Right cardiac atrium (tissue), 5 donors: Measurements from ENCODE around the gene SSH2. TPM values are rescaled to one million over a fixed set of nuclear protein-coding genes. Genes with fewer than 3 reads are reported as not detected.

Experiments
- ATAC-seq, 2 donors: fragments of 200-7000 bp; cut with Tn5 transposase; one replicate each; pipeline versions ENCODE4 v1.8.0 to v1.9.1; 2020; ENCODE audit warnings: moderate library complexity in 2 of 2, mild to moderate bottlenecking in 1 of 2
- DNase-seq, 3 donors: peaks; one replicate each; pipeline ENCODE4 v3.0.0-alpha.2; 2020
- H3K27ac ChIP-seq: one replicate; pipeline ENCODE4 v1.5.1; 2013; ENCODE audit warnings: mild to moderate bottlenecking, low read length, control low read depth, moderate library complexity
- H3K27me3 ChIP-seq: one replicate; pipeline ENCODE4 v1.6.1; 2013; ENCODE audit not compliant: control insufficient read depth, insufficient read depth
- H3K4me1 ChIP-seq: one replicate; pipeline ENCODE4 v1.6.1; 2013; ENCODE audit warnings: low read length; ENCODE audit not compliant: control insufficient read depth, insufficient read depth
- H3K4me3 ChIP-seq: one replicate; pipeline ENCODE4 v1.5.1; 2013; ENCODE audit warnings: low read length, control low read depth
- H3K9me3 ChIP-seq: one replicate; pipeline ENCODE4 v1.6.1; 2013; ENCODE audit warnings: low read length; ENCODE audit not compliant: control insufficient read depth
- WGBS: extraction: QIAGEN DNeasy Blood & Tissue Kit; methylation state at CpG from one replicate; pipeline ENCODE4 v1.1.7; 2013; 5-methylcytosine and 5-hydroxymethylcytosine counted together
- intact Hi-C, 4 donors: fragments of 100-400 bp; cut with DNase I; formaldehyde crosslinking; loops; one replicate each; pipeline versions ENCODE4 v1.11.0 to v1.14.0; 2022 to 2023
- polyA plus RNA-seq: library from polyadenylated mRNA; stranded (reverse); fragments of 200-250 nt; gene quantifications from one replicate; pipeline ENCODE4 v1.2.3, GENCODE V29; 2013
- total RNA-seq, 4 donors: library from RNA; stranded (reverse); fragmentation: NEBNext Ultra II Directional; extraction: Animal tissue kit (Norgen Biotek cat#: 25700); gene quantifications; one replicate each; pipeline ENCODE4 v1.2.1, GENCODE V29; 2021
- donor health status: healthy with polysubstance abuse.
- donor health status: DM: no; HTN: yes; CAD: no.
- donor health status: DM: no; HTN: no; CAD: no.
- donor health status: DM: no; HTN: yes; CAD: no; lungs with severe emphysema.
- donor health status: DM: yes; HTN: yes; CAD: no.

Gene SSH2
- total and polyA plus RNA-seq, 5 donors: 18.8 to 43.5 (median 37.5) TPM

DNA sequence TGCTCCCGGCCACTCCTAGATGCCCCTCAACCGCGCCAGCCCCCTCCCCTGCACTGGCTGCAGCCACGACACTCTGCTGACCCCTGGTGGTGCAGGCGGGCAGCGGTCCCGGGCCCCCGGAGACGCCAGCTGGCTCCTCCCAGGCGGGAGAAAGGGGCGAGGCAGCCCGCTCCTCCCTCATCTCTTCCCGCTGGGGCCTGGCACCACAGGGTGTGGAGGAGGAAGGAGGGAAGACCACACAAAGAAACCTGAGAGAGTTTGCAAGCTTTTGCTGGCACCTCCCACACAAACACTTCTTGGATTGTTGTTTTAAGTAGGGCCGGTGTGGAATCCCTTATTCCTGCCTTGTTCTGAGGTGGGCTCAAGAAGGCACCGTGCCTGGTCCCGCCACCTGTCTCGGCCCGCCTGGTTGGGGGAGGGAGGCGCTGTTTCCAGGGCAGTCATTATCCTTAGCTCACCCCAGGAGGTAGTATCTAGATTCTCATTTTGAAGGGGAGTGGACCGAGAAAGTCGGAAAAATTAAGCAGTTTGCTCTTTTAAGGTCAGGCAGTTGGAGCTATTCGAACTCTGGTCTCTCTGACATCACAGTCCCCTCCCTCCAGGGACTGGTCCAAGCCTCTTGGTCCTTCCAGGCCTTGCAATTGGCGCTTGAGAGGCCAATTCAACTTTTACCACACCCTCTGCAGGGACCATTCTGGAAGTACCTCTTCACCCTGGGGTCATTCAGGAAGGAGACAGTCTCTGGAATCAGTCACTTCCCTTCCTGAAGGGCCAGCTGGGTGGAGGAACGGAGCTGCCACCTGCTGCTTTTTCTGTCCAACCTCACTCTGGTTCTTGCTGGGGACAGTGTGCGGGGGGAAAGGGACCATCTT lies 338.1 kb downstream of the SSH2 start:
- H3K4me1 ChIP-seq: peaks cover 7% of the 10 kb centered on the region
- ATAC-seq (peak; percentile 75 to 76), DNase-seq (peak; percentile 89 to 97 (median 97))
- H3K27ac ChIP-seq: peak overlapping the region; percentile 55
- 10% methylated on average over 25 of the region's 25 CpGs for WGBS
- H3K27me3 ChIP-seq: no peaks in the 10 kb centered on the region
- H3K9me3 ChIP-seq: no peaks in the 10 kb centered on the region
- intact Hi-C loops: no loop called here
- H3K4me3 ChIP-seq: peak overlapping the region; percentile 12

DNA sequence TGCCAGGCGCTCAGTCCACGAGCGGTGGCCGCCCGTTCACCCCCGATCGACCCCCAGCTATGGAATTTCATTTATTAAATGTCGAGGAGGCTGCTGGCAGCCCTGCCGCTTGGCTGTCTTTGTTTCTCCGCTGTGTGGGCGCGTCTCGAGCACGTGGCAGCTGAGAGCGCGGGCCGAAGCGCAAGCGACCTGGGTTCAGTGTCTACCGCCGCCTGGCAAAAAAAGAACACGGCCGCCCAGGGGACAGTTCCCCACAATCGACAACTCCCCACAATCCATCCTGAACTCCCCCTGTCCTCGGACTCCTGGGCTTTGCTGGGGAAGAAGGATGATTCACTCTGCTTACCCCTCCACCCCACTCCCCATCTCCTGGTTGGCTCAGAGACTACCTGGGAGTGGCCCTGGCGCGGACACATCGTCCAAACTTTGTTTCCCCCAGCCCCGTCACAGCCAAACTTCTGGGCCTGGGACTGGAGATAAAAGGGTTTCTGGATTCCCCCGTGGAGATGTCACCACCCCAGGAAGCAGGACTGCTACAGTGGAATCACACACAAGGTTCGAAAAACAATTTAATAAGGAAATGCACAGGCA lies 338.8 kb downstream of the SSH2 start:
- WGBS: 2% methylated on average over 31 of the region's 31 CpGs
- H3K9me3 ChIP-seq: no peaks in the 10 kb centered on the region
- peak overlapping the region; percentile 11 for H3K4me3 ChIP-seq
- intact Hi-C loops: no loop called here
- peak; percentile 72 to 90 (median 86) for DNase-seq
- H3K4me1 ChIP-seq: peaks cover 14% of the 10 kb centered on the region
- H3K27ac ChIP-seq: peak overlapping the region; percentile 56
- ATAC-seq: peak; percentile 2 to 36
- no peaks in the 10 kb centered on the region for H3K27me3 ChIP-seq

GRCh38 chr17:29590411-29591145 lies 339.4 kb downstream of the SSH2 start:
- intact Hi-C loops: no loop called here
- peak in 2 of 3 donors; percentile 65 to 72 for DNase-seq
- H3K27me3 ChIP-seq: no peaks in the 10 kb centered on the region
- H3K4me1 ChIP-seq: peaks cover 14% of the 10 kb centered on the region
- H3K9me3 ChIP-seq: no peaks in the 10 kb centered on the region
- peak; percentile 0 to 3 for ATAC-seq
- H3K4me3 ChIP-seq: no peak overlapping the region
- WGBS: 29% methylated on average over 30 of the region's 30 CpGs
- H3K27ac ChIP-seq: peak overlapping the region; percentile 40

GRCh38 chr17:29589524-29590410 lies 340.3 kb downstream of the SSH2 start, which contains the start of gene GIT1:
Gene GIT1, minus strand, starts transcription at chr17:29589648. Its CDS starts 270 bp downstream, at chr17:29589378.
- no peaks in the 10 kb centered on the region for H3K27me3 ChIP-seq
- peak; percentile 87 to 95 (median 95) for DNase-seq
- peak within 1 kb of the TSS; percentile 89 for H3K4me3 ChIP-seq
- peak within 1 kb of the TSS; percentile 52 for H3K27ac ChIP-seq
- intact Hi-C loops: no loop called here
- 4% methylated on average over 70 of the region's 70 CpGs for WGBS
- ATAC-seq: peak; percentile 63 to 78
- H3K9me3 ChIP-seq: no peaks in the 10 kb centered on the region
- H3K4me1 ChIP-seq: peaks cover 14% of the 10 kb centered on the region

DNA sequence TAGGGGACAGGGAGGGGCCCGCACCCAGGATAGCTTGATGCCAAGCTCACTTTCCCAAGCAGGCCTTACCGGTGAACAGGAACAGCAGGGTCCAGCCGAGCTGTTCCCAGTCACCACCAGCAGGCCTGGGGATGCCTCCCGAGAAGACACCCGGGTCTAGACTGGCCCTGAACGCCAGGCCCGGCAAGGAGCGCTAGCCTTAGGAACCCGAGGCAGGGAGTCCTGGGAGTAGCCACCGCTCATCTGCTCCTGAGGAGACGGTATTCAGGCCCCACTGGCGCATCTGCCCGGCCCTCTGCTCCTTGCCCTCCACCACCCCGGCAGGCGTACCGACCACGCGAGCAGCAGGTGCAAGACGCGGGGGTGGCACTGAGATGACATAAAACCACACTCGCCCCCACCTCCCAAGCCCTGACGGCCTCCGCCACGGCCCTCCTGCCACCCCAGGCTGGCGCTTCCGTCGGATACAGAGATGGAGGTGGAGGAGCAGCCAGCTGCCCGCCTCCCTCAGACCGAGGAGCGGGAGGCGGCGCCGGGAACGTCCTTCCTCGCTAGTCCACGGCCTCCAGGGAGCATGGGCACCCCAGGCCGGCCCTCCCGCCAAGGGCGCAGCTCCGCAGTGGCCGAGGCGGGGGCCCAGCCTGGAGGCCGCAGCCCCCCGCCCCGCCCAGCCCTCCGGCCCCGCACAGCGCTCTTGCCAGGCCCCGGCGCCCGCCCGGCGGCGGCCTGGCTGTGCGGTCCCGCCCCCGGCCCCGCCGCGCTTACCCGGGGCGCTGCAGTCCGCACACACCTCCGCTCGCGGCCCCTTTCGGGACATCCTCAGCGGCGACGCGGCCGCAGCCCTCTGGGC lies 341.2 kb downstream of the SSH2 start:
- peaks cover 19% of the 10 kb centered on the region for H3K4me1 ChIP-seq
- H3K27me3 ChIP-seq: no peaks in the 10 kb centered on the region
- H3K27ac ChIP-seq: peak overlapping the region; percentile 52
- DNase-seq: peak in 2 of 3 donors; percentile 78 to 79
- peak overlapping the region; percentile 89 for H3K4me3 ChIP-seq
- WGBS: under 1% methylated on average over 69 of the region's 72 CpGs
- intact Hi-C loops: no loop called here
- no peaks in the 10 kb centered on the region for H3K9me3 ChIP-seq
- ATAC-seq: no peak

GRCh38 chr17:29588017-29588561 lies 341.9 kb downstream of the SSH2 start:
- ATAC-seq: no peak
- WGBS: 18% methylated on average over 8 of the region's 8 CpGs

DNA sequence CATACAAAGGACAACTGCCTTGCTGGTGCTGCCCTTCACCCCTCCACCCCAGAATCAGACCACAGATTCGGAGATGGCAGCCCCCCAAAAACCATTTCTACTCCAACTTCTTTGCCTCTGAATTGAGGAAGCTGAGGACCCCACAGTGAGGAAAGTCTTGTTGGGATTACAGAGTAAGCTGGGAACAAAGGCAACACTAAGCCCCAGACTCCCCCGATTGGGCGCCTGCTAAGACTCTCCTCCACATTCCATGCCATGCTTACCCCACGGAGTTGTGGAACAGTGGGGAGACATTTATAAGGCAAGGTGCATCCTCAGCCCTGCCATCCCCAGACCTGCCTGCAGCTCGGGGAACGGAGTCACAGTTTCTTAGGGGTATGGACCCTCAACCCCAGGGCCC lies 342.4 kb downstream of the SSH2 start:
- WGBS: 73% methylated on average over 6 of the region's 6 CpGs

More at GRCh38 chr17:29588017-29588561, 341.9 kb downstream of the SSH2 start:
- Histone ChIP-seq H3K4me1 (peaks cover 21% of the 10 kb centered on the region), H3K27me3 (no peaks in the 10 kb centered on the region), H3K4me3 (peak overlapping the region; percentile 89), H3K27ac (peak overlapping the region; percentile 52), H3K9me3 (no peaks in the 10 kb centered on the region)
- DNase-seq: no peak
- intact Hi-C loops: no loop called here

DNA sequence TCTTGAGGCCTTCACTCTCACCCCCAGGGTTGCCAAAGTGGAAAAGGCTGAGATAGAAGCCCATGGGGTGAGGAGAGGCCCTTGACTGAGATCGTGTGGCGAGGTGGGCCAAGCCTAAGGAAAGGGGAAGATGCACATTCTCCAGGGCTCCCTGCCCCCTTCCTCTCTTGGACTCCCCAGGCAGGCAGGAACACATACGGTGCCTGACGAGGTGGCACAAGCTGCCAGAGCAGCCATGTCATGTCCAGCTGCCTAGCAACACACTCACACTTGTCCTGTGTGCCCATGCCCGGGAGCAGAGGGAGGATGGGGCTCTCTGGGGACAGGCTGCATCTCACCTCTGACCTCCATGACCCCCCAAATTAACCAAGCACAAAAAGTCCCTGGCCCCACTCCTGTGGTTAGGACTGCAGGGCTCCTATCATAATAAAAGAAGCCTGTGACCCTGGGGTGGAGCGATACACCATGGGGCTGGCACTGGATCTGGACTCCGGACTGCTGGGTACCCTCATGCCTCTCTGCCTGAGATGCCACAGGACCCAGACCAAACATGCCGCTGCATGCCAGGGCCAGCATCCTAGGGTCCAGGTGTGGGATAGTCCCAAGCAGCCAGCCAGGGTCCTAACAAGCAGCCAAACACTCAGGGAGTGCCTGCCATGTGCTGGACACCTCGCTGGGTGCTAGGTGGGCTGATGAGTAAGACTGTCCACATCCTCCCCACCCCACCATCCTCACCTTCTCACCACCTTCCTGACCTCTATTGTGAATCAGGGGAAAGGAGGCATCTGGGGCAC lies 343.2 kb downstream of the SSH2 start:
- peak overlapping the region; percentile 61 for H3K27ac ChIP-seq
- H3K4me3 ChIP-seq: no peak overlapping the region
- peaks cover 21% of the 10 kb centered on the region for H3K4me1 ChIP-seq
- no peaks in the 10 kb centered on the region for H3K27me3 ChIP-seq
- no peaks in the 10 kb centered on the region for H3K9me3 ChIP-seq
- ATAC-seq (no peak), DNase-seq (peak in 2 of 3 donors; percentile 58 to 66)
- 64% methylated on average over 9 of the region's 9 CpGs for WGBS
- intact Hi-C loops: no loop called here

More for the DNA sequence above, 342.4 kb downstream of the SSH2 start:
- DNase-seq: peak in 1 of 3 donors; percentile 28
- H3K4me1 ChIP-seq: peaks cover 21% of the 10 kb centered on the region
- no peaks in the 10 kb centered on the region for H3K9me3 ChIP-seq
- ATAC-seq: no peak
- peak overlapping the region; percentile 61 for H3K27ac ChIP-seq
- H3K27me3 ChIP-seq: no peaks in the 10 kb centered on the region
- peak overlapping the region; percentile 89 for H3K4me3 ChIP-seq
- intact Hi-C loops: no loop called here
